Measurements from ENCODE around the gene ZFP36L2. TPM values are rescaled to one million over a fixed set of nuclear protein-coding genes. Genes with fewer than 3 reads are reported as not detected.

The ZFP36L2 gene
- total RNA-seq, 4 donors from 2014 or later, result 50.9 to 83.2 (median 73.4) TPM

DNA sequence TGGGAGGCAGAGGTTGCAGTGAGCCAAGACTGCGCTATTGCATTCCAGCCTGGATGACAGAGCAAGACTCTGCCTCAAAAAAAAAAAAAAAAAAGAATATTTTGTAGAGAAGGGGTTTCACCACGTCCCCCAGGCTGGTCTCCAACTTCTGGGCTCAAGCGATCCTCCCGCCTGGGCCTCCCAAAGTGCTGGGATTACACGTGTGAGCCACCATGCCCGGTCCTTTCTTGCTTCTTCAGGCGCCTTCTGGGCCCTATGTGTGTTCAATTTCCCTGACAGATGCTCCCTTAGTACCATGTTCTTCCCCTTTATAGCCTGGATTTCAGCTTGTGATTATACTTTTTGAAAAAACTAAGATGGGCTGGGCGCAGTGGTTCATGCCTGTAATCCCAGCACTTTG, 9.8 kb downstream of the ZFP36L2 start:
- Histone ChIP-seq H3K27me3 (no peaks in the 10 kb centered on the region), H3K9me3 (no peaks in the 10 kb centered on the region), H3K27ac (peak overlapping the region in 2 of 4 donors; percentile 43 to 99), H3K36me3 (no peaks in the 10 kb centered on the region), H3K4me1 (peaks cover 5 to 54% (median 38%) of the 10 kb centered on the region in 3 donors), H3K4me3 (no peak overlapping the region)
- 85 to 87% methylated on average over 7 to 8 of the region's 8 CpGs for WGBS, 2 donors (ENCODE audit: low coverage in 1 of 2)
- TF ChIP-seq POLR2A (IDR thresholded peaks at IDR 0.05) (no peak), POLR2AphosphoS5 (IDR thresholded peaks at IDR 0.05) (no peak), EP300 (IDR thresholded peaks at IDR 0.05) (no peak)
- TF ChIP-seq, protein P1, sequence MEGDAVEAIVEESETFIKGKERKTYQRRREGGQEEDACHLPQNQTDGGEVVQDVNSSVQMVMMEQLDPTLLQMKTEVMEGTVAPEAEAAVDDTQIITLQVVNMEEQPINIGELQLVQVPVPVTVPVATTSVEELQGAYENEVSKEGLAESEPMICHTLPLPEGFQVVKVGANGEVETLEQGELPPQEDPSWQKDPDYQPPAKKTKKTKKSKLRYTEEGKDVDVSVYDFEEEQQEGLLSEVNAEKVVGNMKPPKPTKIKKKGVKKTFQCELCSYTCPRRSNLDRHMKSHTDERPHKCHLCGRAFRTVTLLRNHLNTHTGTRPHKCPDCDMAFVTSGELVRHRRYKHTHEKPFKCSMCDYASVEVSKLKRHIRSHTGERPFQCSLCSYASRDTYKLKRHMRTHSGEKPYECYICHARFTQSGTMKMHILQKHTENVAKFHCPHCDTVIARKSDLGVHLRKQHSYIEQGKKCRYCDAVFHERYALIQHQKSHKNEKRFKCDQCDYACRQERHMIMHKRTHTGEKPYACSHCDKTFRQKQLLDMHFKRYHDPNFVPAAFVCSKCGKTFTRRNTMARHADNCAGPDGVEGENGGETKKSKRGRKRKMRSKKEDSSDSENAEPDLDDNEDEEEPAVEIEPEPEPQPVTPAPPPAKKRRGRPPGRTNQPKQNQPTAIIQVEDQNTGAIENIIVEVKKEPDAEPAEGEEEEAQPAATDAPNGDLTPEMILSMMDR (IDR thresholded peaks at IDR 0.05), result no peak
- ATAC-seq, result no peak

DNA sequence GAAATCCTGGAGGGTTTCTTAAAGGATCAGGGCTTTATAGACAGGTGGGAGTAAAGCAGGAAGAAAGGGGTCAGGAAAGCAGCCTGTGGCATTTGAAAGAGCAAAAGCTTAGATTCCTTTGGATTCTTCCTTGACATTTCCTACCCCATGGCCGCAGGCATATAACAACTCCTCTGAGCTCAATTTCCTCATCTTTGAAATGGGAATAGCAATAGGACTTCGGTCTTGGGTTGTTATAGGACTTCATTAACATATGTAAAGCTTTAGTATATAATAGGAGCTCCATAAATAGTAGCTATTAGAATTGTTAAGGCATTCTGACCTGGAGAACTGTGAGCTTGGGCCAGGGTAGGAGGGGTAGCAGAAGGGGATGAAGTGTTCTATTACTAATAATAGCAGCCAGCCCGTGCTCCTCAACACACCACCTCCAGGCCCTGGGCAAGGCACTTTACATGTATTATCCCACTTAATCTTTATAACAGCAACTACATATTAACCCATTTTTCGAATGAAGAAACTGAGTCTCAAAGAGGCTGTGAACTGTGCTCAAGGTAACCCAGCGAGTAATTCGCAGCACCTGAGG, 10.6 kb downstream of the ZFP36L2 start:
- Histone ChIP-seq H3K4me1 (peaks cover 5 to 50% (median 32%) of the 10 kb centered on the region in 3 donors), H3K9me3 (no peaks in the 10 kb centered on the region), H3K27ac (peak overlapping the region in 3 of 4 donors; percentile 31 to 99 (median 43)), H3K36me3 (no peaks in the 10 kb centered on the region), H3K27me3 (no peaks in the 10 kb centered on the region), H3K4me3 (no peak overlapping the region)
- TF ChIP-seq POLR2A (IDR thresholded peaks at IDR 0.05), result no peak
- no peak for TF ChIP-seq POLR2AphosphoS5 (IDR thresholded peaks at IDR 0.05)
- TF ChIP-seq EP300 (IDR thresholded peaks at IDR 0.05), result no peak
- TF ChIP-seq, protein P1 (IDR thresholded peaks at IDR 0.05), result no peak
- ATAC-seq, result no peak
- 75 to 80% methylated on average over 4 to 6 of the region's 6 CpGs for WGBS, 2 donors (ENCODE audit: low coverage in 1 of 2)

DNA sequence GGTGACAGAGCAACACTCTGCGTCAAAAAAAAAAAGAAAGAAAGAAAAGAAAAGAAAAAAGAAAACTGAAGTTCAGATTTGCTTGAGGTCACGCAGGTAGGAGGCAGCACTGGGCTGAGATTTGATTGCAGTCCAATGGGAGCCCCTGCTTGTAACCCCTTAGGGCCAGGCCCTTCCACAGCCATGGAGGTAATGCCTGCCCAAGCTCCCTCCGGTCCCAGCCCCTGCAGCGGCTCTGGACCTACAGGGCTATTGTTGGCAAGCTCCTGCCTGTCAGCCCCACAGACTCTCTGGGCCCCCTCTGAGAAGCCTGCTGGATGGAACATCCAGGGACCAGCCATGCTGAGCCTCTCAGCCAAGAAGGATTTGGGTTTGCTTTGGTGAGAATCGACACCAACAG, 12.2 kb downstream of the ZFP36L2 start:
- no peak for ATAC-seq
- H3K36me3 ChIP-seq, result no peaks in the 10 kb centered on the region
- no peak for TF ChIP-seq POLR2AphosphoS5 (IDR thresholded peaks at IDR 0.05)
- no peak for TF ChIP-seq EP300 (IDR thresholded peaks at IDR 0.05)
- no peak for TF ChIP-seq POLR2A (IDR thresholded peaks at IDR 0.05)
- TF ChIP-seq, protein P1 (IDR thresholded peaks at IDR 0.05), result no peak
- H3K9me3 ChIP-seq, result no peaks in the 10 kb centered on the region
- 85% methylated on average over 5 of the region's 5 CpGs; no CpG with 5 or more reads in 1 of the 2 donors for WGBS, 2 donors (ENCODE audit: low coverage in 1 of 2)
- no peak overlapping the region for H3K4me3 ChIP-seq
- H3K27me3 ChIP-seq, result no peaks in the 10 kb centered on the region
- H3K4me1 ChIP-seq, result peaks cover 5 to 47% (median 24%) of the 10 kb centered on the region in 3 donors
- H3K27ac ChIP-seq, result peak overlapping the region in 1 of 4 donors; percentile 12

DNA sequence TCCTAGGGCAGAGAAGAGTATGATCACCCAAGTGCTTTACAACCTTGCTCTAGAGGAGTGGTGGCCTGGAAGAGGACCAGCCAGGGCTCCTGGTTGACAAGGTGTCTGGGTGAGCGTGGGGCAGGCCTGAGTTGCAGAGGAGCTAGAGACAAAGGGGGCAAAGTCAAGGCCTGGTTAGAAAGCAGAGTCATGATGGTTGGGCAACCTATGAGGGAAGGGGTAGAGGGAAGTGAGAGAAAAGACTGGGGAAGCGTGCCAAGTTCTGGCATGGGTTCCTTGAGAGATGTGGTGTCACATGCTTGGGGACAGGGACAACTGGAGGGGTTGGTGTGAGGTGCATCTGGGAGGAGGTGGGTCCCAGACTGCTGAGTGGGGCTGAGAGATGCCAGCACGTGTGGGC, 13.5 kb downstream of the ZFP36L2 start:
- 78 to 100% methylated on average over 2 to 3 of the region's 3 CpGs for WGBS, 2 donors (ENCODE audit: low coverage in 1 of 2)
- Histone ChIP-seq H3K9me3 (no peaks in the 10 kb centered on the region), H3K27ac (peak overlapping the region in 2 of 4 donors; percentile 31 to 51), H3K27me3 (no peaks in the 10 kb centered on the region), H3K4me3 (no peak overlapping the region), H3K4me1 (peaks cover 0 to 33% (median 11%) of the 10 kb centered on the region in 3 donors), H3K36me3 (no peaks in the 10 kb centered on the region)
- TF ChIP-seq POLR2AphosphoS5 (IDR thresholded peaks at IDR 0.05), result no peak
- ATAC-seq, result peak; percentile 24

DNA sequence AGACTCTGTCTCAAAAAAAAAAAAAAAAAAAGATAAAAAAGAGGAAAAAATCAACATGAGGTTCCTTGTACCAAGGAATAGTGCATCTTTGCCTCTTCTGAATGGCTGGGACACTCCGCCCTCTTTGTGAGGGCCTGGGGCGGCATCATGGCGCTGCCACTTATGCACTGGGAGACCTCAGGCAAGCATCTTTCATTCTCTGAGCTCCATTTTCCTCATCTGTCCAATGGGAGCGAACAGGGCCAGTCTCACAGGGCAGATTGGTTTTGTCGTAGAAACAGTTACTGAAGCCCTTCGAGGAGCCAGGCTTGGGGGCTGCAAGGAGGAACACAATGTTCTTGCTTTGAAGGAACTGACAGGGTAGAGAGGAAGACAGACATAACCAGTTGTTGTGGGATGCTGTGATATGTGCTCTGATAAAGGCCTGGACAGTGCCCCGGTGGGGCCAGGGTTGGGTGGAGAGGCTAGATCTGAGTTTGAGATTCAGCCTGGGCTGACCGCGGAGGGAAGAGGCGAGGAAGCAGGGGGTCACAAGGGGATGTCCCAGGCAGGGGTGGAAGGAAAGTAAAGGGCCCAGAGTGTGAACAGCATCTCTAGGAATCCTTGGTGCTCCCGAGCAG, 14.1 kb downstream of the ZFP36L2 start:
- H3K4me1 ChIP-seq, result peaks cover 0 to 27% (median 6%) of the 10 kb centered on the region in 3 donors
- TF ChIP-seq POLR2AphosphoS5 (IDR thresholded peaks at IDR 0.05), result no peak
- TF ChIP-seq POLR2A (IDR thresholded peaks at IDR 0.05), result no peak
- peak overlapping the region in 2 of 4 donors; percentile 31 to 74 for H3K27ac ChIP-seq
- H3K4me3 ChIP-seq, result no peak overlapping the region
- 89 to 98% methylated on average over 5 to 8 of the region's 11 CpGs for WGBS, 2 donors (ENCODE audit: low coverage in 1 of 2)
- ATAC-seq, result no peak
- H3K27me3 ChIP-seq, result no peaks in the 10 kb centered on the region
- no peaks in the 10 kb centered on the region for H3K36me3 ChIP-seq
- H3K9me3 ChIP-seq, result no peaks in the 10 kb centered on the region

All from gastroesophageal sphincter (tissue), 4 donors.